GM21619 (cell line): Measurements from ENCODE around the gene MMP21.

Source experiments
- ATAC-seq: cut with Tn5 transposase; IDR thresholded peaks from one replicate; pipeline ENCODE4 v1.9.1; 2021; ENCODE audit not compliant: unreplicated experiment

Gene MMP21

GRCh38 chr10:125792342-125793300, 17.0 kb upstream of the MMP21 start:
- no peak for ATAC-seq

- ATAC-seq = no peak
Measured at GRCh38 chr10:125788156-125789034, 12.8 kb upstream of the MMP21 start.

GRCh38 chr10:125785791-125786190, 10.2 kb upstream of the MMP21 start:
- ATAC-seq = no peak

GRCh38 chr10:125783957-125784356, 8.3 kb upstream of the MMP21 start:
- ATAC-seq = peak; percentile 83

- ATAC-seq = no peak
Measured at GRCh38 chr10:125783408-125783807, 7.8 kb upstream of the MMP21 start.

- no peak for ATAC-seq
Measured at GRCh38 chr10:125782616-125783015, 7.0 kb upstream of the MMP21 start.

- no peak for ATAC-seq
Measured at GRCh38 chr10:125782054-125782453, 6.4 kb upstream of the MMP21 start.

- ATAC-seq = no peak
Measured at GRCh38 chr10:125781374-125781773, 5.8 kb upstream of the MMP21 start.

GRCh38 chr10:125779403-125780327, 4.0 kb upstream of the MMP21 start:
- no peak for ATAC-seq

GRCh38 chr10:125778556-125778955, 2.9 kb upstream of the MMP21 start:
- no peak for ATAC-seq

GRCh38 chr10:125777806-125778205, 2.2 kb upstream of the MMP21 start:
- ATAC-seq = no peak

GRCh38 chr10:125774581-125775191, 935 bp downstream of the MMP21 start:
- ATAC-seq = no peak

GRCh38 chr10:125773687-125774543, 1.7 kb downstream of the MMP21 start:
- ATAC-seq = no peak

- no peak for ATAC-seq
Measured at GRCh38 chr10:125772864-125773180, 2.8 kb downstream of the MMP21 start.

- ATAC-seq = no peak
Measured at GRCh38 chr10:125772112-125772863, 3.3 kb downstream of the MMP21 start.

- no peak for ATAC-seq
Measured at GRCh38 chr10:125770844-125771243, 4.8 kb downstream of the MMP21 start.

- no peak for ATAC-seq
Measured at GRCh38 chr10:125769175-125769574, 6.4 kb downstream of the MMP21 start.

- no peak for ATAC-seq
Measured at GRCh38 chr10:125768219-125768855, 7.3 kb downstream of the MMP21 start.
